HG03039 (cell line): ENCODE data around the gene MARK4.
"Not testable (repeated sequence)": the region's sequence is repeated elsewhere in the genome, so short reads cannot be mapped to it uniquely, and the experiment has no call there.

Source experiments
- ATAC-seq: cut with Tn5 transposase; IDR thresholded peaks from one replicate; pipeline ENCODE4 v1.9.1; 2021; ENCODE audit warnings: mild to moderate bottlenecking, moderate library complexity; ENCODE audit not compliant: unreplicated experiment

The MARK4 gene

DNA sequence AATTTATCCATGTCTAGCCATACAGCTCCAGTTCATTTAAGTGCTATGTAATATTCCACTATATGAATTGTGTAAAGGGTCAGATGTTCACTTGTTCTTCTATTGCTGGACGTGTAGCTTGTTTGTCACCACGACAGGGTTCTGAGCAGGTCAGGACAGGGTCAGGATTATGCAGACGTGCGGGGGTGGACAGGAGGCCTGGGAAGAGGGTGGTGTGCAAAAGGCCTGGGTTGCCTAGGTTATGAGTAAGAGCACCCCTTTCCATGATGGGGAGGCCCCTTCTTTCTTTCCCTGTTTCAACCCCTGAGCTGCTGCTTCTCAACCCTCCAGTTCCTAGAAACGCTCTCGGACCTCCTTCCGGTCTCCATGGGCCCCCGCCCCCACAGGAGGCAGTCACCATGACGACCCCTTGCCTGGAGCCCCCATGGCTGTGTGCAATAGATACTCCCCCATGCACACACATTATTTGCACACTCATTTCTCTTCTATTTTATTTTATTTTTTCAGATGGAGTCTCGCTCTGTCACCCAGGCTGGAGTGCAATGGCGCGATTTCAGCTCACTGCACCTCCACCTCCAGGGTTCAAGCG, 7.8 kb upstream of the MARK4 start:
- ATAC-seq: no peak

DNA sequence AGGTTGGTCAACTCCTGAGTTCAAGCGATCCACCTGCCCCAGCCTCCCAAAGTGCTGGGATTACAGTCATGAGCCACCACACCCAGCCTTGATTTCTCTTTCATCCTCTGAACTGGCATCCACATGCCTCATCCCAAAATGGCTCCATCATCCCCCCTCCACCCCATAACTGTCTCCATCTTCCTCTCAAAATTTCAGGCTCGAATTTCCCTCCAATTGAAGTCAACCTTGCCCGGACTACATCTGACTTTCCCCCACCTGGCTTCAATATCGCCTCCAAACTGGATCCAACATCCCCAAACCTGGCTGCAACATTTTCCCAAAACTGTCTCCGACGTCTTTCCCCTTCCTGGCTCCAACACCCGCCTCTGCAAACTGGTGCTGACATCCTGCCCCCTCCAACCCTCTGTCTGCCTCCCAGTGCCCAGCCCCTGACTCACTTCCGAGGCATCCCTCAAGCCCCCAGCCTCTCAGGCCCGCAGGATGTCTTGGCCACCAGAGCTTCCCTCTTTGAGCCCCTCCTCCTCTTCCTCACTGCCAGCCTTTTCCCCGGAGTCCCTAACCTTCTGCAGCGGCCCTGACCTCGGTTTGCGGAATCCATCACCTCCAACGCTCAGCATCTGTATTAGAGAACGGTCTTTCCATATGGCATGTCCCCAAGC, 6.8 kb upstream of the MARK4 start:
- no peak for ATAC-seq

DNA sequence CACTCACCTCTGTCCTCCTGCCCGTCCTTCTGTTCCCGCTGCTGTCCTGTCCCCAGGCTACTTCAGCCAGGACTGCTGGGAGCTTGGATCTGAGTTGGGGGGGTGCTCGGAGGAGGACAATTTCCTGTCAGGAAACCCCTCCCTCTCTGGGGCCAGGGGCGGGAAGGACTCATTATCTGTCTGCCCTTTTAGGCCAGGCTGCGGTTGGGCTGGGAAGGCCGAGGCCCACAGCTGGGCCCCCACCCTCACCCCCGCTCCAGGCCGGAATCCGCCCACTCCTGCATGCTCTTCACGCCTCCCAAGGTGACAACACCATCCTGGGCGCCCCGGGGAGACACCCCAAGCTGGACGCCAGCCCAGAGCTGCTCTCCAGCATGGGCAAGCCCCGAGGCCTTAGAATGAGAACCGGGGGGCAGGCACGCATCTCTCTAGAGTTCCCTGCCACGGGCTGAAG, 5.7 kb upstream of the MARK4 start, which contains the start of gene EXOC3L2:
Gene EXOC3L2 (minus strand): TSS at position 74 of the 454 bp plus-strand sequence. CDS start 6,362 bp downstream, outside the sequence.
- no peak for ATAC-seq

DNA sequence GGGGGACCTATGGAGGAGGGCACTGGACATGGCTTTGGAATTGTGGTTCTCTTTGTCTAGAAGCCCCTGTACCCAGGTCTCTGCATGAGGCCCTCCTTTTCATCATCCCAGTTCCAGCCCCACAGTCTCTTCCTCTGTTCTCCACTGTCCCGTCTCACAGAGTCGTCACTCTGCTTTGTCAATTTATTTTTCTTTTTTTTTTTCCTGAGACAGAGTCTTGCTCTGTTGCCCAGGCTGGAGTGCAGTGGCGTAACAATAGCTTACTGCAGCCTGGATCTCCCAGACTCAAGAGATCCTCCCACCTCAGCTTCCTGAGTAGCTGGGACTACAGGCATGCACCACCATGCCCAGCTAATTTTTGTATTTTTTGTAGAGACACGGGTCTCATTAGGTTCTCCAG, 5.2 kb upstream of the MARK4 start:
- ATAC-seq: no peak

GRCh38 chr19:45247136-45247535, 3.9 kb upstream of the MARK4 start:
- ATAC-seq: no peak

GRCh38 chr19:45249261-45250033, 1.6 kb upstream of the MARK4 start:
- ATAC-seq: no peak

GRCh38 chr19:45250216-45250831, 747 bp upstream of the MARK4 start:
- ATAC-seq: no peak

- no peak for ATAC-seq
Measured at GRCh38 chr19:45251452-45252354, 632 bp downstream of the MARK4 start.

- ATAC-seq: no peak
Measured at GRCh38 chr19:45253396-45254027, 2.4 kb downstream of the MARK4 start.

DNA sequence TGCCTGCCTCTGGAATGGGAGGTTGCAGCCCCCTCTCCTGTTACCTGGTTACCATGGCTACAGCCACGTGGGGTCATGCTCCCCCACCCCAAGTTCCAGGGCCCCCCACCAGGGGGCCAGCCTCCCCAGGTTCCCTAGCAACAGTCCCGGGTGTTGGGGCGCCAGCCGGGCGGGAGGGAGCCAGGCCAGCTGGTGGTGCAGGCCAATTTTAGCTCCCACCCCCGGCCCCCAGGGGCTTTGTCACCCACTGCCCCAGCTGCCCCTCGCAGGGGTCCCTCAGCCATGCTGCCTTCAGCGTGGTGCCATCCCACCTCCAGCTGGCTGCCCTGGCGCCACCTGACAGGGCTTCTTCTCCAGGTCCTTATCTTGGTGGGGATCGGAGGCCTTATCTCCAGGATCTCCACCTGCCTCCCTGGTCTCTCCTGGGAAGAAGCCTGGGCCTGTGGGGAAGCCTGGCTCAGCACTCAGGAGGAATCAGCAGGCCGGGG, 3.0 kb downstream of the MARK4 start:
- ATAC-seq: no peak

- ATAC-seq: no peak
Measured at GRCh38 chr19:45255611-45256157, 4.6 kb downstream of the MARK4 start.

DNA sequence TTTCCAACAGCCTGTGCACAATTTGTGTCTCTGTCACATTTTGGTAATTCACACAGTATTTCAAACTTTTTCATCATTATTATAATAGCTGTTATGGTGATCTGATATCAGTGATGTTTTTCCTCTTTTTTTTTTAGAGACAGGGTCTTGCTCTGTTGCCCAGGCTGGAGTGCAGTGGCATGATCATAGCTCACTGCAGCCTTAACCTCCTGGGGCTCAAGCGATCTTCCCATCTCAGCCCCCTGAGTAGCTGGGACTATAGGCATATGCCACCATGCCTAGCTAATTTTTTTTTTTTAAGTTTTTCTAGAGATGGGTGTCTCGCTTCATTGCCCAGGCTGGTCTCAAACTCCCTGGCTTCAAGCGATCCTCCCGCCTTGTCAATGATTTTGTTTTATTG, 5.8 kb downstream of the MARK4 start:
- no peak for ATAC-seq

GRCh38 chr19:45258862-45259261, 7.8 kb downstream of the MARK4 start:
- no peak for ATAC-seq

- ATAC-seq: no peak
Measured at GRCh38 chr19:45262570-45262969, 11.5 kb downstream of the MARK4 start.

GRCh38 chr19:45263013-45263412, 11.9 kb downstream of the MARK4 start:
- no peak for ATAC-seq

DNA sequence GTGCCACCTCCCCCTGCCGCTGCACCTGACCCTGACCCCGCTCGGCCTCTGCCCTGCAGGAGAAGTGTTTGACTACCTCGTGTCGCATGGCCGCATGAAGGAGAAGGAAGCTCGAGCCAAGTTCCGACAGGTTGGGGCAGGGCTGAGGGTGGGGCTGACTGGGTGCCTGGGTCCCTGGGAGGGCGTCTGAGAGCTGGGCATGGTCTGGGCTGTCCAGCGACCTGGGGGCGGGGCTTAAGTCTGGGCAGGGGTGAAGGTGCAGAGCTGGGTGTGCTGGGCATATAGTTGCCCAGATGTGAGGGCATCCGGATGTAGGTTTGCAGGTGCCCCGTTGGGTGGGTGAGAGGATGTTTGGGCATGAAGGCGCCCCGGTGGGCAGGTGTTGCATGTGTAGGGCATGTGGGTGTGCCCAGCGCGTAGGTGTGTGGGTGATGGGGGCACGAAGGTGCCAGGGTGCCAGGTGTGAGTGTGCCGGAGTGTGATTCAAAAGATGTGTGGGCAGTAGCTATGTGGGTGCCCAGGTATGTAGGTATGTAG, 13.8 kb downstream of the MARK4 start:
- ATAC-seq: no peak

DNA sequence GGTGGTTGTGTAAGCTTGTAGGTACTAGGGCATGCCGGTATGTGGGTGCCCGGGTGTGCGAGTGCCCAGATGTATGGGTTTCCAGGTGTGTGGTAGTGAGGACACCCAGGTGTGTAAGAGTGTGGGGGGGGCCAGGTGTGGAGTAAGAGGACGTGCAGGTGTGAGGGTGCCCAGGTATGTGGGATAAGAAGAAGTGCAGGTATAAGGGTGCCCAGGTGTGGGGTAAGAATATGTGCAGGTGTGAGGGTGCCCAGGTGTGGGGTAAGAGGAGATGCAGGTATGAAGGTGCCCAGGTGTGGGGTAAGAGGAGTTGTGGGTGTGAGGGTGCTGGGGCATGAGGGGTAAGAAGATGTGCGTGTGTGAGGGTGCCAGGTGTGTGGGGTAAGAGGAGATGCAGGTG, 14.3 kb downstream of the MARK4 start:
- no peak for ATAC-seq

DNA sequence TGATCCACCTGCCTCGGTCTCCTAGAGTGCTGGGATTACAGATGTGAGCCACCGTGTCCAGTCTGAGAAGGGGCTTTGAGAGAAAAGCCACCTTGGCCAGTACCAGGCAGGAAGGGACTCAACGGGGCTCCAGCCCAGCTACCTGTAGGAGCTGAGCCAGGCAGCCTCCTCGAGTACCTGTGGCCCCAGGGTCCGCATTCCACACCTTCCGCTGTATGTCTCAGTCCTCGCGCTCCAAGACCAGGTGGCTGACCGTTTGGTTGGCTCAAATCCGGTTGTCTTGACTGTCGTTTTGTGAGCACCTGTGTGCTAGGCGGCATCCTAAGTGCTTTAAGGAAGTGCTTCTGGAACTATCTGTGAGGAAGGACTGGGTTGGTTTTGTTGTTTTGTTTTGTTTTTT, 16.2 kb downstream of the MARK4 start:
- ATAC-seq: no peak

GRCh38 chr19:45269939-45270338, 18.9 kb downstream of the MARK4 start:
- not testable (repeated sequence) for ATAC-seq
